Hematopoietic multipotent progenitor cell treated with erythropoietin and hydrocortisone succinate and interleukin-3 and kit ligand, for 8 days (in vitro differentiated cells): Measurements from ENCODE around the gene FNBP1.
"Not testable (repeated sequence)": the region's sequence is repeated elsewhere in the genome, so short reads cannot be mapped to it uniquely, and the experiment has no call there.

Source experiments
- DNase-seq: peaks from one replicate; pipeline ENCODE4 v3.0.0-alpha.2; 2015

The FNBP1 gene

DNA sequence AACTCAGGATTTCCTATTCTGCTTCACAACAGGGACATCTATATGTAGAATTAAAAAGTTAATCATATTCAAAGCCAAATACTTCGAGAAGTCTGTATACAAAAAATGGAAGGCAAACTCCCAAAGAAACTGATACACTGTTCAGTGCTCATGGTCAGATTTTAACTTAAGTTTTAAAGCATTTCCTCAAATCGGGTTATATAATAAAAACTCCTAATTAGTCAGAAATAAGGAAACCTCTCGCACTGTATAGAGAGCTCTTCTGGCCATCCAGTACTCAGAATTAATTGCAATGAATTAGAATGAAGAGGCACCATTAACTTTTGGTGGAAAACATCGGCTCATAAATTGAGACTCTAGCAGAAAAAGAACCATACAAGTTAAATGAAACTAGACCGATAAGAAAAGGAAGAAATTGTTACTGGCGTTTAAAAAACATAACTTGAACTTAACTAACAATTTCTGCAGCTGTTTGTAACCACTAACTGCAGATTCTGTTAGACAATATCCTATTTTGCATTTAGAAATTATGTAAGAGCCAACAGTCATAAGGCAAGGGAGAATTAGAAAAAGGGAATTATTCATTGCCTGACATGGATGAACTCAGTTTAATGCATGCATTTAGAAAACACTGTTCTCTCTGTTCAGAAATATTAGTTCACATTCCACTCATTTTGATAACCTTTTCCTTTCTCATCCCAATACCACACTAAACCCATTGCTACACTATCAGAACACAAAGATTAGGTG, 96.6 kb downstream of the FNBP1 start:
- DNase-seq, result no peak

- DNase-seq, result no peak
These were observed 97.7 kb downstream of the FNBP1 start for GRCh38 chr9:129945314-129945713.

DNA sequence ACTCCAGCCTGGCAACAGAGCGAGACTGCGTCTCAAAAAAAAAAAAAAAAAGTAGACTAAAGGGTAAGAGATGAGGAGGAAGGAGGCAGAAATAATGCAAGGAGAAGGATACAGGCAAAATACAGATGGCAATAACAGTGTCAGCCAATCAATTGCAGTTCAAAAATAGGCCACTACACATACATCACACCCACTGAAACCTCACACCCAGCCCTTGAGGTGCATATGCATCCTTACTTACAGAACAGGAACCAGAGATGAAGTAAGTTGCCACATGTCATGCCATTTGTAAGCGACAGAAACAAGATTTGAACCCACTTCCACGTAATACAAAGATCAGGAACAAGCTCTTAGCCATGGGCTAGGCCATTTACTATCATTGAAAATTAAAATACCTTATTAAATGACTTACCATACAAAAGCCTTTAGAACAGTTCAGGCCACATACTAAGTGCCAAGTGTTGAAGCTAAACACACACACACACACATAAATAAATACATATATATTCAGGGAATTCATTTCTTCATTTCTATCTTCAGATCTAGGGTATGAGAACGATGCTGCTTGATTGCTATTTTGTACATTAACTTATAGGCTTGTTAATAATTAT, 98.4 kb downstream of the FNBP1 start:
- DNase-seq, result peak; percentile 47

DNA sequence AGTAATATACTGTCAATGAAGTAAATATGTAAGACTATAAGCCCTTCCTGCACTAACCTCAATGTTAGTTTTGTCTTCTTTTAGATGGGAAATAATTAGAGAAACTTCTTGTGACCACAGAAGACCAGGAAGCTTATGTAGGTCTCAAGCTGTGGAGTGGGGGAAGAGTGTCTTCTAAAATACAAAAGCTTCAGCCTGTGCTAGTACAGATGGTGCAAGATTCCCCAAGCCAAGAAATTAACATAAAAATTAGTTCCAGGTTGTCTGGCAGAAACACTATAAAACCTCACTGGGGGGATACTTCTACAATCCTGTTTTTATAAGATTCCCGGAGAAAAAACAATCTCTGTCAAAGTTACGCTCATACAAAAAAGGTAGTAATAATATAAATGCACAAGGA, 103.6 kb downstream of the FNBP1 start:
- no peak for DNase-seq

DNA sequence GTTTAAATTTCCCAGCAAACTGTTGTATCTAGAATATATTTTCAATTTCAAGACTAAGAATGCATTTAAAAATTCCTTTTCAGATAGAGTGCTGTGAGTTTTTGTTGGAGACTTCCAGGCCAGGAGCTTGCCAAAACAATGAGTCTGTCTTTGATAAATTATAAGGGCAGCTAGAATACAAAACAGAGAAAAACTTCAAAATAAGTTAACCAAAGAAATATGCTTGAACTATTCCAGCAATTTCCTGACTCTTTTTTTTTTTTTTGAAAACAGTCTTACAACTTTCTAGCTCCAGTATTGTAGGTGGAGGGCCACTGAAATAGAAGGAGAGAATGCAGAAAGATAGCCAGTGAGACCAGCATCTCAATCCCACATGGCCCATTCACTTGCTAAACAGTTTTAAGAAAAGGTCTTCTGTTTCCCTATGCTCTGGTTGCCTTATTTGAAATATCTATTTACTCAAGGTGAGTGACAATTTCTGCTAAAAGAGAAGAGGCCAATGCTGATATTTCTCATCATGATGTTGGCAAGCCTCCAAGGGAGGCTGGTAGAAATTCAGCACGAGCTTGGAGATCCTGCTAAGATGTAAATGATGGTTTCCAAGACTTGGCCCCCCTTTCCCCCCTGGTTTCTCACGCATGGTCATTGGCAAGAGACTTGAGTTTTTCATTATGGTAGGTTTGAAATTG, 104.6 kb downstream of the FNBP1 start:
- peak; percentile 49 for DNase-seq

GRCh38 chr9:129937879-129938278, 105.1 kb downstream of the FNBP1 start:
- DNase-seq, result not testable (repeated sequence)

DNA sequence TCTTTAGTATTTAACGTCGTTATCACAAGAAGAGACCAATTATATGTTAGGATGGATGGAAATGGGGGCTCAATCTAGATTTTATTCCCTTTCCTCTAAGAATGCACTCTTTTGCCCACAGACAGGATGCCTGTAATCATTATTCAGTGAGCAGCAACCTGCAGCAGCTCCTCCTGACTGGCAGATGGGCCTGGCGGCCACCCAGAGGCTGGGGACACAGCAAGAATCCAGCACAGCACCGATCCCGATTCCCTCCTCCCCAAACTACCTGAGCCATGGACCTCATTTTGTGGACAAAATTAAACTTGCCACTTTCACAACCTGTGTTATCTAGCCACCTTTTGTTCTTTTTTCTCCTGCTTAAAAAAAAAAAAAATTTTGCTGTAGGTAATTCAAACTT, 106.8 kb downstream of the FNBP1 start:
- DNase-seq, result no peak

- DNase-seq, result no peak
These were observed 108.2 kb downstream of the FNBP1 start for GRCh38 chr9:129934780-129935179.

DNA sequence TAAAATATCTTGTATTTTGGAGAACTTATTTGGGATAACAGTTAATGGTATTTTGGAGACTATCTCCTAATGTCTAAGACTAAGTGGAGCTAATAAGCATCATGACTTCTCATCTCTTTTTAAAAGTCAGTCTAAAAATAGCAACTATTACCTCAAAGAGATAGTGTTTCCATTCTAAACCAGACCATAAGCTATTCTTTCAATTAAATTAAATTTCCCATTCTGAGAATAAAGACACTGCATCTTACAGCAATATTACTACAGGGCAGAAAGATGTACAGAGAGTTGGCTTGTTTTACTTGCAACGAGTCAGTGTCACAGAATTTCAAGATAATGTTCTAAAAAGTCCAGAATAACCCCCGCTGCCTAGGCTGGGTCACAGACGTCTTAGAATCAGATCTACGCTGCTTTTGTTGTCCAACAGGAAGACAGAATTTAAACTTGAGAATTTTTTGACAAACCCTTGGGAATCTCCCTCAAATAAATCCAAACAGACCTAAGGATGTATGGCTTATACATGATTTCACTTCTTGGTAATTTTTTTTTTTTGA, 108.9 kb downstream of the FNBP1 start:
- no peak for DNase-seq

DNA sequence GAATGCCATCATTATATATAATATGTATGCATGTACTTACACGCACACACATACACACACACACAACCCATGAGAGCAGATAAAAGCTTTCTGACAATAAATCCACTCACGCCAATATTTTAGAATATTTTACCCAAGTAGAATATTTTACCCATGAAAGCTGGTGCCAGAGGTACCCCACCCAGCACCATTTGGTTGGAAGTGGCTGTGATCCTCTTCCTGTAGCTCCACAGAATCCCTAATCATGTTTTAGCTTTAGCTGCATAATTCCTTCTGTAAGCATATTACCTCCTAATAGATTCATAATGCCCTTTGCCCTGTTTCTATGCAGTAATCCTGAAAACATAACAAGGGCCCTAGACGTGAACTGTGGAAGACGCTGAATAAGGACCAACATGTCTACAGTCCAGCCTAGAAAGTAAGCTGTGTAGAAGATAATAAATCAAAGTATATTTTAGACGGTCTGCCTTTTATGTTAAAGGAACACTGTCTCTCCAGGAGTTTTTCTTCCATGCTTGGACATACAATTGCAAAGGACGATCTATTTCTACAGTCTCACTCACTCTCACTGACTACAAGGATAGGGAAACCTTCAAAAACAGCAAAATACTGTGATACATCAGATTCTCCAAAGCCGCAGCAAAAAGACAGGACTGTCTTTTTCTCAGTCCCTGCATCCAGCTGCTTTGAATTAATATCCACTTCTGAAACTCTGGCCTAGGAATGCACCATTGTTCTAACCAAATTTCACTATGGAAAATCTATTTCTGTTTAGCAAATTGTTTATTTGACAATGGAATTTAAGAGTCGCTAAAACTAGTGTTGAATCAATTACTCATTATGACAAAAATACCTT, 109.6 kb downstream of the FNBP1 start:
- DNase-seq, result no peak

DNA sequence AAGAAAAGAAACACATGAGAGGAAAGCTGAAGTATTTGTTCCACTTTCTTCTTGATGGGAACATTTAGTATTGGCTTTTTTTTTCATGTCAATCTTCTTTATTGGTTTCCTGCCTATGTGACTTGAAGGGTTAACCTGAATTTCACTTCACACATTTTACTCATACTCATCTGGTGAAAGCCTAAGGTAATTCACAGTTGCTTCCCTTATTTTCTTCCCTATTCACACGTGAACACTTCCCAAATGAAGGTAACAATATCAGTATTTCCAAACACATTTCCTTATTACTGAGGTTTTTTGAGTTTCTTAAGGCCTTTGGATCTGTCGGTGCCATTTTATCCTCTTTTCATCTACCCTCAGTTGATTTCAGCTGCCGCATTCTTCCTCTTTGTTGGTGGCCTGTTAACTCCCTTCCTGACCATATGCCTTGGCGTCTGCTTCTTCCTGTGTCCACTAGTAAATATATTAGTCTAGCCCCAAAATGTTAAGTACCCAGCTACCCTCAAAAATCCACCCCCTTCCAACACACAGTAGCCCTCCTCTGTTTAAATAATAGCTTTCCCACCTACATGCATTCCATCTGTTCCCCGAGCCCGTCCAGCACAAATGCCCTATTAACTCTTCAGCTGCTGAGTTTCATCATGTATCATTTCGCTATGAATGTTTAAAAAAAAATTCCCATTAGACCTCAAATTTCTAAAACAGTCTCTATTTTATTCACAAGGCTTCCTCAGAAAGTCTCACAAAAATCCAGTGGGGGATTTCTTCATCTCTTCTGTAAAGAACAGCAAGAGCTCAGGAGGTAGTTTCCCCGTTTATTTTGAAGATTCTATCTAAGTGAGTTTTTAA, 110.5 kb downstream of the FNBP1 start:
- no peak for DNase-seq

GRCh38 chr9:129930743-129931142, 112.2 kb downstream of the FNBP1 start:
- DNase-seq, result peak; percentile 70

- DNase-seq, result no peak
These were observed 113.4 kb downstream of the FNBP1 start for GRCh38 chr9:129929496-129930125.

DNA sequence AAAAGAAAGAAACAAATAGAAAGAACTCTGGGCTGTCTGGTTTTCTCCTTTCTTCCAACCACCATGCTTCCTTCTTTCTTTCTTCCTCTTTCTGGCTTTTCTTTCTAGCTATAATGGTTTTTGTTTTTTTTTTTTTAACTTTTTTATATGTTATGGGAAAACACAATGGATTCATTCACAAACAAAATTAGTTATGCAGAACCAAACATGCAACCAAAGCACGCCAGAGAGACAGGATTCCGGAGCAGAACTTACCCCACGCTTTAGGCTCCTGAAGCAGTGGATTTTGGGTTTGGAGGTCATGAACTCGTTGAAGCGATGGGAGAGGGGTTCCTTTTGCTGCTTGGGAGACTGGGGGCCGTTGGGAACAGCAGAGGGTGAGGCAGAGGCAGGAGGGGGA, 119.4 kb downstream of the FNBP1 start:
- DNase-seq, result no peak

DNA sequence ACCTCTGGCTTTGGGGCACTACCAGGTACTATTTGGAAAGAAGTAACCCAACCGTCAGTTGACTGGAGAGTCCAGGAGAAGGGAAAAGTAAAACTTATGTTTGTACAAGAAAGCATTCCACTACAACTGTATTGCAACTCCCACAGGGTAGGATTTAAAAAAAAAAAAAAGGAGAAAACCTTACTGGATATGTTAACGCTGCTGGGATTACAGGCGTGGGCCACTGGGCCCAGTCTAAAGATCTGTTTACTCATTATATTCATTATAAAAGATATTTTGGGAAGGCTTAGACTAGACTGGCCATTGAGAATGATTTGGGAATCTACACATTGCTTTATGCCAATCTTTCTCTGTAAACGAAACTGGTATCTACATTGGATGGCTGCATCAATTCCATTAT, 121.1 kb downstream of the FNBP1 start:
- DNase-seq, result no peak

DNA sequence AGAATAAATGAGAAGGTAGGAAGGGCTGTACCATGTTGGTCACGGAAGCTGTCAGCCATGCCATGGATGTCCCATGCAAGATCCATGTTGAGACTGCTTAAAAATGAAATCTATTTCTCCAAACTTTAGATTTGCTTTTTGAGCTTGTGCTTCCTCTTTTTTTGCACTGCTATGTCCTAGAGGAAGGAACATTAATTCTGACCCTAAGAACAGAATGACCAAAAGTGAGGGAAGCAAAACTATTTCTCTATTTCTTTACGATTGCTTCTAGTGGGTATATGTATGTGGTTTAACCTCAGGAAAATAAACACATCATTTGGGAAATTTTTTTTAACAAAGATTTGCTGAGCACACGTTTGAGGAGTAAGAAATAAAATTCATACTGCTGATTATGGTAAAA, 123.1 kb downstream of the FNBP1 start:
- DNase-seq, result no peak

DNA sequence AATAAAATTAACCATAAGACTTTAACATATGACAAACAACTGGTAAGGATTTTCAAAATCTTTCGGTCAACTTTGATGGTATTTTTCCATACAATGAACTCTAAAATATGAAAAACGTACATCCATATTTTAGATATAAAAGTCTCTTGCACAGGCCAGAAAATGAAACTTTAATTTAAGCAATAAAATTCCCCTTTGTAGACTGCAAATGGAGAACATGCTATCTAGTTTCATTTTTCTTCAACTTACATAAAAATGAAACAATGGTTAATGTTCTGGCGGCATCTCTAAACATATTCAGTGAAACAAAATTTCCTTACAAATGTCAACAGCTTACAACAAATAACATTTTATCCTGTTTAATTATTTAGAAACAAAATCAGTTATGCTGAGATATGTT, 123.7 kb downstream of the FNBP1 start:
- DNase-seq, result no peak

GRCh38 chr9:129918296-129918950, 124.6 kb downstream of the FNBP1 start:
- no peak for DNase-seq

GRCh38 chr9:129916707-129917106, 126.3 kb downstream of the FNBP1 start:
- DNase-seq, result no peak

DNA sequence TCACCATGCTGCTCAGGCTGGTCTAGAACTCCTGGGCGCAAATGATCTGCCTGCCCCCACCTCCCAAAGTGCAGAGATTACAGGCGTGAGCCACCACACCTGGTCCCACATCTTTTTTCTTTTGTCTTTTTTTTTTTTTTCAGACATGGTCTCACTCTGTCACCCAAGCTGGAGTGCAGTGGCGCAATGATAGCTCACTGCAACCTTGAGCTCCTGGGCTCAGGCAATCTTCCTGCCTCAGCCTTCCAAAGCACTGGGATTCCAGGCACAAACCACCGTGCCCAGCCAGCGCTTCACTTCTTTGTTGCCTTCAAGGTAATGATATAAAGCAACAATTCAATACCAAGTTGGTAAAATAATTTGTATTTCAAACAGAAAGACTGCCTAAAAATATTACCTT, 128.9 kb downstream of the FNBP1 start:
- DNase-seq, result no peak
